ENCODE data around the gene ERBB4.
A peak's percentile ranks its signal among the peaks of the same experiment; 100 is the strongest.

ERBB4 gene

GRCh38 chr2:211435331-211435730 is 1103.3 kb downstream of the ERBB4 start:
- Histone ChIP-seq H3K4me2 (ENCODE audit: low read length) (no peak overlapping the region), H3K4me1 (peaks cover 9% of the 10 kb centered on the region), H3K27me3 (ENCODE audit: control insufficient read depth, insufficient read depth, low read length) (no peaks in the 10 kb centered on the region)

GRCh38 chr2:211434773-211435172 is 1103.8 kb downstream of the ERBB4 start:
- Histone ChIP-seq H2AFZ (no peak overlapping the region), H3K27ac (no peak overlapping the region), H3K4me1 (peaks cover 9% of the 10 kb centered on the region), H3K9me3 (ENCODE audit: control insufficient read depth, low read length) (no peaks in the 10 kb centered on the region), H3K79me2 (no peaks in the 10 kb centered on the region), H3K4me2 (ENCODE audit: low read length) (no peak overlapping the region), H3K36me3 (ENCODE audit: control insufficient read depth, insufficient read depth, low read length) (no peaks in the 10 kb centered on the region), H3K4me3 (ENCODE audit: low read depth, low read length) (no peak overlapping the region), H3K9ac (no peak overlapping the region), H3K27me3 (ENCODE audit: control insufficient read depth, insufficient read depth, low read length) (no peaks in the 10 kb centered on the region)
- TF ChIP-seq CTCF (IDR thresholded peaks at IDR 0.05) = no peak

More at GRCh38 chr2:211435331-211435730, 1103.3 kb downstream of the ERBB4 start:
- Histone ChIP-seq H3K9me3 (ENCODE audit: control insufficient read depth, low read length) (no peaks in the 10 kb centered on the region), H3K9ac (no peak overlapping the region), H2AFZ (no peak overlapping the region), H3K4me3 (ENCODE audit: low read depth, low read length) (no peak overlapping the region), H3K27ac (no peak overlapping the region), H3K36me3 (ENCODE audit: control insufficient read depth, insufficient read depth, low read length) (no peaks in the 10 kb centered on the region), H3K79me2 (no peaks in the 10 kb centered on the region)
- TF ChIP-seq CTCF (IDR thresholded peaks at IDR 0.05) = no peak

DNA sequence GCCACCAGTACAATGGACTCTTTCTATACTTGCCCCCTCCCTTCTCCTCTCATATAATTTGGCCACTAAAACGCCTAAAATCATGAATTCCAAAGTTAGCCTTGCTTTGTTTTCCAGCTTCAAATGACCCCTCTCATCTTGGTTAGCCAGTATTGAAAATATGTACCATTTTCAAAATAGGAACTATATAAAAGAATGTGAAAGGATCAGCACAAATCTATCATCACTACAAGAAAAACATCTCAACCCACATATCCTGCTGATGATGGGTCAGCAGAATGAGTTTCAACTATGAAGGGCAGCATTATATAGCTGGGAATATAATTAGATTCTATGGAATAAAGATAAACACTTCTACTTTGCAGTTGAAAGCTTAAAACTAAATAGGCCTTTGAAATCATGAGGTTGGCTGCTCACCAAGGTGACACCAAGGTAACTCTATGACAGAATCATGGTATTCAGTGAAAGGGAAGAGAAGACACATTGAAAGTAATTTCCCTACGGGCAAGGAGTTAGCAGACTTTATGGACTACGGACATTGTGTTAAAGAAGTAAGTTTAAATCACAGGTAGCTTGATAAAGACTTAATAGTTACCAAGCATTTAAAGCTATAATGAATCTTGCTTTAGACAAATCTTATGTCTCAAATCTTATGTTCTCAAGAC is 1109.2 kb downstream of the ERBB4 start:
- no peak overlapping the region for H3K4me3 ChIP-seq (ENCODE audit: low read depth, low read length)
- H3K4me2 ChIP-seq (ENCODE audit: low read length) = no peak overlapping the region

DNA sequence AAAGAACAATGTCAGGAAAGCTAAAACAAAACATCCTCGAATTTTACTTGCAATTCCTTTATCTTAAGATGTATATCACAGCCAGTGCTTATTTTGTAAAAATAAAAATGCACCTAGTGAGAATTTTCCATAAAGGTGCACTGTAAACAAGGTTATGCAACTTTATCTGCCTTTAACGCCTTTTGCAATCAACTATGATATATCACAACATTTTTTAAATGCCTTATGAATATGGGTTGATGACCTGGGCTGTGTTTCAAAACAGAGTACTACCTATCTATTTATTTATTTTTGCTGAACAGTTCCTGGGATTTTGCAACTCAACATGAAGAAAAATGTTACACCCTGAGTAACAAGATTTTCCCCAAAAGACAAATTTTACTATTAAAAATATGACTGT is 1112.4 kb downstream of the ERBB4 start:
- TF ChIP-seq CTCF (IDR thresholded peaks at IDR 0.05) = no peak
- no peak overlapping the region for H3K4me3 ChIP-seq (ENCODE audit: low read depth, low read length)
- H3K4me2 ChIP-seq (ENCODE audit: low read length) = no peak overlapping the region
- no peaks in the 10 kb centered on the region for H3K27me3 ChIP-seq (ENCODE audit: control insufficient read depth, insufficient read depth, low read length)
- H3K27ac ChIP-seq = peak overlapping the region; percentile 29
- H2AFZ ChIP-seq = peak overlapping the region; percentile 50
- no peaks in the 10 kb centered on the region for H3K9me3 ChIP-seq (ENCODE audit: control insufficient read depth, low read length)
- no peaks in the 10 kb centered on the region for H3K36me3 ChIP-seq (ENCODE audit: control insufficient read depth, insufficient read depth, low read length)
- H3K79me2 ChIP-seq = no peaks in the 10 kb centered on the region
- no peak overlapping the region for H3K9ac ChIP-seq
- peaks cover 12% of the 10 kb centered on the region for H3K4me1 ChIP-seq

More for the DNA sequence above, 1109.2 kb downstream of the ERBB4 start:
- H3K9ac ChIP-seq = no peak overlapping the region
- H3K4me1 ChIP-seq = peaks cover 6% of the 10 kb centered on the region
- no peaks in the 10 kb centered on the region for H3K79me2 ChIP-seq
- no peaks in the 10 kb centered on the region for H3K36me3 ChIP-seq (ENCODE audit: control insufficient read depth, insufficient read depth, low read length)
- TF ChIP-seq CTCF (IDR thresholded peaks at IDR 0.05) = no peak
- peak overlapping the region; percentile 55 for H2AFZ ChIP-seq
- H3K9me3 ChIP-seq (ENCODE audit: control insufficient read depth, low read length) = no peaks in the 10 kb centered on the region
- H3K27ac ChIP-seq = peak overlapping the region; percentile 25
- H3K27me3 ChIP-seq (ENCODE audit: control insufficient read depth, insufficient read depth, low read length) = no peaks in the 10 kb centered on the region

DNA sequence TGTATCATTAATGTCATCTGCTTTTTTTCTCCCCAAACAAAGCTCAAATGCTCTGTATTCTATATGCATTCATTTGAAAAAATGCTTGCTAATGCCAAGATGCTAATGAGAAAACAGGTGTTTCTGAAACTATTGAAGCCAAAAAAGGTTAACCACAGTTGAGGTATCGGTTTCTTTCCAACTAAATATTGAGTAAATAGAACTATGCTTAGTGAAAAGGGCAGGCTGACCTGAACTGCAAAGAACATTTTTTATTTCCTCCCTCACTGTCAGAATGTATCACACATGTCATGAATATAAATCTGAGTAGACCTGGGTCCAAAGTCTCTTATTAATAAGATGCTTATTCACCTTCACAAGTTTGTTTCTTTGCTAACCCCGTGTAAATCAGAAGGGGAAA is 1115.6 kb downstream of the ERBB4 start:
- Histone ChIP-seq H3K9me3 (ENCODE audit: control insufficient read depth, low read length) (no peaks in the 10 kb centered on the region), H3K4me1 (peaks cover 5% of the 10 kb centered on the region), H3K79me2 (no peaks in the 10 kb centered on the region), H3K4me3 (ENCODE audit: low read depth, low read length) (no peak overlapping the region), H3K27ac (no peak overlapping the region), H3K4me2 (ENCODE audit: low read length) (no peak overlapping the region), H3K27me3 (ENCODE audit: control insufficient read depth, insufficient read depth, low read length) (no peaks in the 10 kb centered on the region), H2AFZ (no peak overlapping the region), H3K36me3 (ENCODE audit: control insufficient read depth, insufficient read depth, low read length) (no peaks in the 10 kb centered on the region), H3K9ac (no peak overlapping the region)
- no peak for TF ChIP-seq CTCF (IDR thresholded peaks at IDR 0.05)
